GM12891 (cell line): ENCODE data around the gene CYBC1.
"Not testable (repeated sequence)": the region's sequence is repeated elsewhere in the genome, so short reads cannot be mapped to it uniquely, and the experiment has no call there.

Source experiments
- DNase-seq: peaks from one replicate; pipeline ENCODE4 v3.0.0; 2011; ENCODE audit warnings: low spot score; ENCODE audit not compliant: insufficient read length
- FAIRE-seq: peaks from 2 replicates; lab custom pipeline; 2011; peaks lifted over from hg19 to GRCh38; lab: Jason Lieb, UNC
- PAX5 ChIP-seq: IDR thresholded peaks from 2 replicates; pipeline ENCODE4 v1.6.1; 2011; ENCODE audit warnings: low read length, moderate library complexity, mild to moderate bottlenecking; ENCODE audit not compliant: insufficient read depth, severe bottlenecking
- POLR2A ChIP-seq: IDR thresholded peaks from 2 replicates; pipeline ENCODE4 v1.6.1; 2011; ENCODE audit warnings: low read depth, low read length, control low read depth
- POLR2AphosphoS5 ChIP-seq: IDR thresholded peaks from 2 replicates; pipeline ENCODE4 v1.6.1; 2011; ENCODE audit warnings: low read depth, low read length, control low read depth
- POU2F2 ChIP-seq: IDR thresholded peaks from 2 replicates; pipeline ENCODE4 v1.6.1; 2011; ENCODE audit warnings: low read depth, mild to moderate bottlenecking, control low read depth, low read length, moderate library complexity
- SPI1 ChIP-seq: IDR thresholded peaks from 2 replicates; pipeline ENCODE4 v1.6.1; 2011; ENCODE audit warnings: low read depth, low read length, control low read depth
- TAF1 ChIP-seq: IDR thresholded peaks from 2 replicates; pipeline ENCODE4 v1.6.1; 2011; ENCODE audit warnings: low read depth, low read length, control low read depth

Gene CYBC1

GRCh38 chr17:82424001-82424862 lies 26.3 kb downstream of the CYBC1 start:
- TF ChIP-seq POU2F2: no peak
- TF ChIP-seq POLR2AphosphoS5: no peak
- TF ChIP-seq SPI1: no peak
- no peak for FAIRE-seq
- no peak for DNase-seq

DNA sequence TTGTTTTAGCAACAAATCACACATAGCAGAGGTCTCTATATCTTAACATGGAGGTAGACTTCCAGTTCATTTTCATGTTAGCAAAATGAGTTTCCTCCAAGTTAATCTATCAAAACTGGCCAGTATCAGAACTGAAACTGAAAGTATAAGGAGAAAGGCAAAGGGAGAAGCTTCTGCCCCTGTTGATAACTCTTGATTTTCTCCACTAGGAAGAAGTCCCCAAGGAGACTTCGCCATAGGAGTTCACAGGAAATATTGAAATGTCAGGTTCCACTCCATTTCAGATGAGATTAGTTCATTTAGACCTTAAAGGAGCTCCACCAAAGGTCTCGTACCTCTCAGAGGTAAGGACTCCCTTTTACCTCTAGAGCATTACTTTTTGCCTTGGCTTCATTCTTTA lies 31.0 kb downstream of the CYBC1 start:
- no peak for DNase-seq
- FAIRE-seq: no peak
- TF ChIP-seq TAF1 (no peak), POLR2AphosphoS5 (no peak), SPI1 (no peak)

DNA sequence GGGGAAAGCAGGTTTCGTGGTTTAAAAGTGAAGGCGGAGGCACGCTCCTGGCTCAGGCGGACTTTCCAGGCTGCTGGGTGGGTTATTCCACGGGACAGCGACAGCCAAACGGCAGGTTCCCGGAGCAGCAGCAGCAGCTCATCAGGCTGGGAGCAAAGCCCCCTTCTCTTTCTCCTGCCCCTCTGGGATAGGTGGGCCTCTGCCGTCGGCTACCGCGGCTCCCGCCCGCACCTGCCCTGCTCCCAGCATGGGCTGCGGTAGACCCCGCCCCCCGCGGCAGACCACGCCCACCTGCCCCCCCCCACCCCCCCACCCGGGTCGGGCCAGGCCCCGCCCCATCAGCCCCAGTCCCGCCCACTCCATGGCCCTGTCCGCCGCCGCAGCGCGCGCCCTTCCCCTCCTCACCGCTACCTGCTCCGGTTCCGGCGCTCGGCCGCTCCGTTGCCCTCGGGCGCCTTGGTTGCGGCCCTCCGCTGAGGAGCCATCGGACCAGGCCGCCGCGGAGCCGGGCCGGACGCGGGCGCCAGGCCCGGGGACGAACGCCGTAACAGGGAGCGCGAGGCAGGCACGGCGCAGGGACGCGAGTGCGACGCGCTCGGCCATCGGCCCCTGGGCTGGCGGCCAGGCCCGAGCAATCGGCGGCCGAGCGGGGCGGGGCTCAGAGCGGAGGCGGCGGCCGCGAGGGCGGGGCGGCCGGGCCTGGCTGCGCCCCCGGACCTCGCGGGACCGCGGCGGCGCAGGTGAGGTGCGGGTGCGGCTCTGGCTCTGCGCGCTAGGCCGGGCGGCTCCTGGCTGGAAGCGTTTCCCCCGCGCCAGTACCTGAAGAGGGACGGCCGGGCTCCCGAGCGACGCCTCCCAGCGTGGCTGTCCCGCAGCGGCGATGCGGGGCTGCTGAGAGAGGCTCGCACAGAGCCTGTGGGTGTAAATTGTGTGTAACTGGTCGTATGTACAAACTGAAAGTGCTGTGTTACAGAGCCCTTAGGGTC lies 32.3 kb downstream of the CYBC1 start, which contains the start of the genes HEXD and OGFOD3:
Gene HEXD (plus strand): TSS at position 347 of the 986 bp plus-strand sequence. CDS start 1,453 bp downstream, outside the sequence.
Gene OGFOD3 (minus strand): TSS at position 586 of the 986 bp plus-strand sequence. CDS start 101 bp downstream, at position 485.
- DNase-seq (peak; percentile 93), FAIRE-seq (peak; percentile 93)
- TF ChIP-seq PAX5: peak; percentile 61
- peak; percentile 47; the same call in 1 of the 2 replicates for TF ChIP-seq POLR2AphosphoS5
- peak; percentile 56; the same call in 1 of the 2 replicates for TF ChIP-seq TAF1
- peak; percentile 47; the same call in 1 of the 2 replicates for TF ChIP-seq POLR2A
- peak; percentile 25; the same call in 1 of the 2 replicates for TF ChIP-seq POU2F2
- no peak for TF ChIP-seq SPI1

GRCh38 chr17:82416771-82417170 lies 33.8 kb downstream of the CYBC1 start:
- no peak for TF ChIP-seq POLR2A
- no peak for TF ChIP-seq POU2F2
- no peak for TF ChIP-seq PAX5
- TF ChIP-seq SPI1: no peak
- no peak for TF ChIP-seq TAF1
- no peak for TF ChIP-seq POLR2AphosphoS5
- DNase-seq (no peak), FAIRE-seq (no peak)

DNA sequence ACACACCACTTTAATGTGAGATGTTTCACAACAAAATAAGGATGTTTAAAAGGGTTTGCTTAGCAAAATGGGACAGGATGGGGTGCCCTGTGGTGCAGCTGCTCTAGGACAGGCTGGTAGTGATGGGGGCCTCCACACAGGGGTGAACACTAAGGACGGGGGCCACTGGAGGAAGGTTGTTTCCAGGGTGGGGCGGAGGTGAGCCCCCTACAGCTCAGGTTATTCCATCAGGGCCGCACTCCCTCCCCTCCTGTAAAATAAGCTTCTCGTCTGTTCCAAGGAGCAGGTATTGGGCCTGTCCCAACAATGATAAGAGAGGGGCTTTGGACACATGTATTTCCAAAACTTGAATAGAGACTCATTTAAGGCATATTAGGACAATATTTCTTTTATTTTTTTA lies 34.3 kb downstream of the CYBC1 start:
- TF ChIP-seq TAF1 (no peak), SPI1 (no peak), POLR2AphosphoS5 (no peak), POLR2A (no peak), POU2F2 (no peak), PAX5 (no peak)

GRCh38 chr17:82415786-82416185 lies 34.8 kb downstream of the CYBC1 start:
- no peak for DNase-seq
- no peak for TF ChIP-seq PAX5
- no peak for TF ChIP-seq POLR2A
- TF ChIP-seq TAF1: no peak
- no peak for TF ChIP-seq POU2F2
- TF ChIP-seq POLR2AphosphoS5: no peak
- TF ChIP-seq SPI1: no peak
- FAIRE-seq: no peak

More for the DNA sequence above, 34.3 kb downstream of the CYBC1 start:
- DNase-seq: no peak
- FAIRE-seq: no peak

- FAIRE-seq (no peak), DNase-seq (no peak)
- TF ChIP-seq PAX5 (no peak), TAF1 (no peak), POLR2A (no peak)
These were observed 35.2 kb downstream of the CYBC1 start for GRCh38 chr17:82415336-82415735.

DNA sequence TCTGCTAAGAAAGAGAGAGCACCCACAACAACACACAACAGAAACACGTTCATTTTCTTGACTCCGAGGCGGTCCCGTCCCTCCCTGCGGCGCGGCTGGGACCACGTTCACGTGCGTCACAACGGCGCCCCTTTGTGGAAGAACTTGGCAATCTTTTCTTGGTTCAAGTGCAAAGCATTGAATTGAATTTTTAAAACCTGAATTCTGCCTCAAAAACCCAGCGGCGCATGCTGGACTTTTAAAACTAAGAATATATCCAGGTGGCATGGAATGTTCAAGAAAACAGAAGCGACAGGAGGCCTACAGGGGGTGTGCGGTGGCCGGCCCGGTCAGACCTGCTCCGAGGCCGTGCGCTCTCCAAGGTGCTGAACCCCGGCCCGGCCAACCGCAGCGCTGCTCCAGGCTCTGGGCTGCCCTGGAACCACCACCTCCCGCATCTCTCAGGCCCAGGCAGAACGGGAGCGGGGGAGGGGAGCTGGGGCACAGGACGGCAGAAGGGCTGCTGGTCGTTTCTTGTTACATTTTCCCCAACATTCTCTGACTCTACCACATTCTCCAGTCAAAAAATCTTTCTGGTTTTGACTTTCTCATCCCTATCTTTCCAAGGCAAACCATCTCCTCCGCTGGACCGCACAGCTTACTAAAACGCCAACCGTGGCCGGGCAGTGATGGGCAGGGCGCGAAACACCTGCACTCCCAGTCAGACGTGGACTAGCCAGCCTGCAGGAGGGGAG lies 35.8 kb downstream of the CYBC1 start:
- TF ChIP-seq PAX5 (no peak), TAF1 (no peak), SPI1 (no peak), POLR2AphosphoS5 (no peak), POLR2A (no peak)
- FAIRE-seq (no peak), DNase-seq (peak; percentile 68)

DNA sequence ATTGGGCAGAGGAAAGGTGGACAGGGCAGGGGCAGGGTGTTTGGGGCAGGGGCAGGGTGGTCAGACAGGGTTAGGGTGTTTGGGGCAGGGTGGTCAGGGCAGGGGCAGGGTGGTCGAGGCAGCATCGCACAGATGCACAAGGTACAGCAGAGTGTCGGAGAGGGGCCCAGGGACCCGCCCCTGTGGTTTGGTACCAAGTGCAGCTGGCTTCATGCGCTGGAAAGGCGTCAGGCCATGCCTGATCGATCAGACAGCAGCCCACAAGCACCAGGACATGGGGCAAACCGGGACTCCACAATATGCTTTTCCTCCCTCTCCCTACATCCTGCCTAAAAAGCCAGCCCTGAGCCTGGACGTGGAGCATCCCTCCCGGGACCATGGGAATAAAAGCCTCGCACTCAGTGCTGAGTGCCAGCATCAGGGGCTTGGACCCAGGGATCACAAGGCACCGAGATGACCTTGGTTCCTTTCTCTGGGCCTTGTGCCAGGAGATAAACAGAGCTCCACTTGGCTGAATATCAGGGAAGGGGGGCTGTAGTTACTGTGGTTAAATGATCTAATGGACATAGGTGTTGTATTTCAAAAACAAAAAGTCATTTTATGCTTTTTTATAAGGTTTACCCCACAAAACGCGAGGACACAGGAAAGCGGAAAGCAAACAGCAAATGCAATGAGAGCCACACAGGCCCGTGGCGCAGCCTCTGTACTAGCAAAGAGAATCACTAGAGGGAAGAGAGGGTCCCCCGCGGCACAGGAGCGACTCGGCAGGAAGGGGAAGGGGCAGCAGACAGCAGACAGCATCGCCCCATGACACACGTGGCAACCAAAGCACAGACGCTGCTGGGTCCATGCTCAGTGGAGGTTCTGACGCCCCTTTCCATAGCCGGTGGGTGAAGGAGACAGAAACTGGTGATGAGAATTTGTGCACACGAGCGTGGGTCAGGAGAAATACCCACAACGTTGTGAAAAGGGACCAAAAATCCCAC lies 37.7 kb downstream of the CYBC1 start:
- FAIRE-seq (no peak), DNase-seq (no peak)
- TF ChIP-seq POLR2A (no peak), TAF1 (no peak), POU2F2 (no peak), POLR2AphosphoS5 (no peak), SPI1 (no peak), PAX5 (no peak)

DNA sequence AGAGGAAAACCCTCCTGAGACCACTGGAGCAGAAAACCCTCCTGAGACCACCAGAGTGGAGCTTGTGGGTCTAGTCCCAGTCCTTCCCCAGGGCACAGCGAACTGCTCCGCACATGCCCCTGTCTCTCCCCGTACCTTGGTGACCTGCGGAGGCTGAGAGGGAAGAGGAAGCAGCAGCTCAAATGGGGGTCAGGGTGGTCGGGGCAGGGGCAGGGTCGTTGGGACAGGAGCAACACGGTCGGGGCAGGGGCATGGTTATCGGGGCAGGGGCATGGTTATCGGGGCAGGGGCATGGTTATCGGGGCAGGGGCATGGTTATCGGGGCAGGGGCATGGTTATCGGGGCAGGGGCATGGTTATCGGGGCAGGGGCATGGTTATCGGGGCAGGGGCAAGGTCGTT lies 38.5 kb downstream of the CYBC1 start:
- not testable (repeated sequence) for FAIRE-seq

More for the DNA sequence above, 38.5 kb downstream of the CYBC1 start:
- not testable (repeated sequence) for DNase-seq
